OCI-M1 (cell line): ENCODE data around the gene NEO1.
A peak's percentile ranks its signal among the peaks of the same experiment; 100 is the strongest.

Experiments
- DNase-seq: peaks from one replicate; lab custom pipeline; 2025; lab: John Stamatoyannopoulos, UW

Gene NEO1

DNA sequence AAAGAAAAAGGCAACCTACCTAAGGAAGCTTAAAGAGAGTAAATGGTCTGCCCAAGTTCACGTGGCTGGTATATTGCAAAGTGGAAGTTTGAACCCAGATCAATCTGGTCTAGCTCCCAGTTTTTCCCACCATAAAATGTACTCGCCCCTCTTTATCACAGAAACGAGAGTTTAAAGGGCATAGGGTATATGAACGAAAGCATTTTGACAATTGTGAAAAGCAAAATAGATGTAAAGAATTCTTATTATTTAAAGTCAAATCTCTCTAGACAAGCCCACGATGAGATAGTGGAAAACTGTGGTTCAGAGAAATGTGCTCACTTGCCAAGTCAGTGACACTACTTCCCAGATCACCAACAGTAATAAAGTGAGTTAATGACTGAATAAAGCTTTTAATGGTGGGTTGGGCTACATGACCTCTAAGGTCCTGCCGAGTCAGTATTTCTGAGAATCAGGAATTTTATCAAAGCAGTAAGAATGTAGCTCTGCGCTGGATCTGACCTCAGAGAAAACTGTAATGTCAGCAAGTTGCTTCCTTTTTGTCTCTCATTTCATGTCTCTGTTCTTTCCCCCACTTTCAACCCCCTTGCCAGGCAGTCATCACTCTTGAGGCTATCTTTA lies 23.3 kb upstream of the NEO1 start:
- peak; percentile 81 for DNase-seq

DNA sequence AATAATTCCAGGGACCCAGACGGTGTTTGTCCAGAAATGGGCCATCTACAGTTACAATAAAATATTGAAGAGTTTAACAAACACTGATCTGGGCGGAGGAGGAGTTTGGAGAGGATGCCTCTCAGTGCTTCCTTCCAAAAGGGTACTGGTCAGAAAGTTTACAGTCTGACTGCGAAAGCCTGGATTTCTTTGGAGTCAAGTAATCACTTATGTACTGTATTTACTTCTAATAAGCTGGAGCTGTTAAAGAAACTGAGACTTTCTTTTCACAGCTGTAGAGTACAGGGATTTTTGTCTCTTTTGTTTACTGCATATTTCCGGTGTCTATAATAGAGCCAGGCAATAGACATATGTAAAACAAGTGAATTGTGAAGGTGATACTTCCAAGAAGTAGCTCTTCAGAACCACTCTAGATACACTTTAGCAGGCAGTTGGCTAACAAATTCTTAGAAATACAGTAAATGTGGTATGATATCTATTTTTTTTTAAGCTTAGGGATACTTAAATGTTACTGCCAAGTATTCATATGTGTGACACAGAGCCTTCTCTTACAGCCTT lies 22.1 kb upstream of the NEO1 start:
- peak; percentile 73 for DNase-seq

DNA sequence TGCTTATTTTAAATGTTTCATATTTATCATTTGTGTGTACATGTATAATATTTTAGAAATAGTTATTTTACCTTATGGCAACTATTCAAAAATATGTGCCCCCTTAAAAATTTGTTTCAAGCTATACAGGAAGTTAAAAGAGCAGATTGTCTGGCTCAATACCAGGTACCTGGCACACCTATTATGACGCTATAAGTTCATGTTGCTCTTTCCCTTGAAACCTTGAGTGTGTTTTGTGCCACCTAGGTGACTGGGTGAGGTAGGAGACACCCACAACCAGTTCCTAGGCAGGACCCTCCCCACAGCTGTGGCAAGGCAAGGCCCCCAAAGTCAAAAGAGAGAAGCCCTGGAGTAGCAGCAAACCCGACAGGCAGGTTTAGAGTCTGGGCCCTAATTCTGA lies 20.6 kb upstream of the NEO1 start:
- no peak for DNase-seq

DNA sequence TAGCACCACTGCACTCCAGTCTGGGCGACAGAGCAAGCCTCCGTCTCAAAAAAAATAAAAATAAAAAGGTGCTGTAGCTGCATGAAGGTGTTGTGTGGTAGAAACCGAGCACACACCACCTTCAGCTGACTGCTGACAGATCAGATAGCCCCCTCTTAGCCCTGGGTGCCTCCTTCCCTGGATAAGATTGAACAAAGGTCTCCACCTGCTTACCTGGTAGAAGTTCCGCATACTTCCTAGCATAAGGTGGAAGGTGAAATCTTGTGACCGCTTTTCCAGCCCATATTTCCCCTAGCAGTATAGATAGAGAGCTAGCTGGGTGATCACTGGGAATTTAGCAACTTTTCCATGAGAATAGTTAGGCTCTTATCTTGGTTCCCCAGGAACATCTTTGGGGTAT lies 18.7 kb upstream of the NEO1 start:
- no peak for DNase-seq

DNA sequence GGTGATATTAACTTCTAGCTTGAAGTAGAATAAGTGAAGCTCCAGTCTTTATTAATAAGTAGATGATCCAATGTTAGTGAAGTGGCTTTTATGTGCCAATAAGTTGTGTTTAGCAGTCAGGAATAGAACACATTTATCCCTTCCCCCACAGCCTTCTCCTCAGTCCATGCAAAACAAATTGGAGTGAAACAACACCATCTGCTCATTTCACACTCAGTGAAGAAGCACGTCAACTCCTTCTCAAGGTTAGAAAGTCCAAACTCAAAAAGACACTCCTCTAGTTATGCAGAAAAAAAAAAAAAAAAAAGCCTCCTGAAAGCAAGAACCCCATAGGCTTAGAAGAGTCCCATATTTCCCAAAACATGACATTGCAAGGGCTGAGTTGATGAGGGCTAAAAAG lies 18.0 kb upstream of the NEO1 start:
- no peak for DNase-seq

DNA sequence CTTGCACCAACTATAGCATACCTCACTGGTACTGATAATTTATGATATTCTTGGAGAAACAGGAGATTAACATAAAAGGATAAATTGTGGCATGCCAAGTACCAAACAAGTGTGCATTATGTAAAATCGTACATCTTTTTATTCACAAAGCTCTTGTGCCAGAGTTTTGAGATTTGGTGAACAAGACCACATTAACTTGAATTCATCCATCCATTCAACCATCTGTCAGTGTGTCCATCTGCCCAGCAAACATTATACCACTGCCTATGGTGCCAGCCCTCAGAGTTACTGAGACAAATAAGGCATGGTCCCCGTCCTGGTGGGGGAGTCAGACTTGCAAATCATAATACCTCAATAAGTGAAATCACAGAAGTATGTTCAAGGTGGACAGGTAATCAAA lies 17.0 kb upstream of the NEO1 start:
- DNase-seq: no peak

DNA sequence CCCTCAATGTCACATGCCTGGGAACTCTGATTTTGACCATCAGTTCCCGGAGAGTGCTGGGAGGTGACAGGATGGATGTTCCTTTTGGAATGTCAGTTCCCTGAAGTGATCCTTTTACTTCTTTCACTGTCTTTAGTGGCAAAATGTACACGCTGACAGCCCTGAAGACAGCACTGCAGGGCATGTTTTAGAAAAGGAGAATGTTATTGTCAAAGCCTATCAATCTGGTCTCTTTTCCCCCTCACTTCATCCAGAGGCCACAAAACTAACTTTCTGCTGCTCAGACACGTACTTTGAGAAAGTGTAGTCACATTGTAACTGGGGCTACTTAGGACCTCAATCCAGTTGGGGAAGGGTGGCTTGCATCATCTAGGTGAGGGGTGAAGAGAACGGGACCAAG lies 14.0 kb upstream of the NEO1 start:
- DNase-seq: no peak

DNA sequence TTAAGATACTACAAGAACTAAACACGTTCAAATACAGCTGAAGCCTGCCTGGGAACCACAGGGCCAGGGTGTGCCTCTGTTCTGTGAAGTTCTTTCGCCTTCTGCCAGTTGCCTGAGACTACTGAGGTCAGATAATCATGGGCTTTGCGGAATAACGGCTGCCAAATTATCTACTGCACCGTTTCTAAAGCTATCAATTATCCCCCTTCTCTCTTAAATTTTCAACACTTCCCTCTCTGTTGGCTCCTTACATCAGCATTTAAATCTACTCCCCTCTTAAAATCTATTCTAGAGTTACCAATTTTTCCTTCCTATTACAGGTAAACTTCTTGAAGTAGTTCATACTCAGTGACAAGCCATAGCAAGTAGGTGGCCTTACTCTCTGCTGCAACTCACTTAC lies 6.2 kb upstream of the NEO1 start:
- DNase-seq: peak; percentile 92

DNA sequence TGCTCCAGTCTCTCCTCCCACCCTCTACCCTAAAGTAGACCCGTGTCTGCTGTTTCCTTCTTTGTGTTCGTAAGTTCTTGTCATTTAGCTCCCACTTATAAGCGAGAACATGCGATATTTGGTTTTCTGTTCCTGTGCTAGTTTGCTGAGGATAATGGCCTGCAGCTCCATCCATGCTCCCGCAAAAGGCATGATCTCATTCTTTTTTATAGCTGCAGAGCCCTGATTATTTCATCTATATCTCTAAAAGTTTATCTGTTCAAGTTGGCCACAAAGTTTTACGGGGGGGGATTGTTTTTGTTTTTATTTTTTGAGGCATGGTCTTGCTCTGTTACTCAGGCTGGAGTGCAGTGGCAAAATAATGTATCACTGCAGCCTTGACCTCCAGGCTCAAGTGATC lies 4.4 kb upstream of the NEO1 start:
- no peak for DNase-seq

DNA sequence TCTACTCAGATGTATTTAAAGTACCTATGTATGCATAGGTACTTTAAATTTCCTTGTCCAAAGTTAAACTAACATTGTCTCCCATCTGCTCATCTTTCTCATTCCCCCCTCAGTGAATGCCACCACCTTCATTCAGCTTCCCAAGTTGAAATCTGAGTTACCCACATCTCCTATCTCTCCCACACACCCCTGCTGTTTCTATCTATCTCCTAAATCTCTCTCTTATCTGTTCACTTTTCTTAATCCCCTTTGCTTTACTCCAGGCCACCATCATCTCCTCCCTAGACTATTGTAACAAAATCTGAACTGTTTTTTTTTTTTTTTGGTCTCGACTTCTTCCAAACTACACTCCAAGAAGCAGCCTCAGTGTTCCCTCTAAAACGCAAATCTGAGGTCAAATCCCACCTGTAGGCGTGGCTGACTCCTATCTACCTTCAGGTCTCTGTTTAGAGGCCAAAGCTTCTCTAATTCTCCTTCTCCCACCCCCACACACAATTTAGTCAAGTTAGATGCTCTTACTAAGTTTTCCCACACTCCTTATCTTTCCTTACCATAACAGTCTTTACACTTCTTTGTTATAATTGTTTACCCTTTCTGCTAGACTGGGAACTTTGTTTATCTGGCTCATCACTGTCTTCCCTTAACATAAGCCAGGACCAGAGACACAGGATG lies 3.5 kb upstream of the NEO1 start:
- DNase-seq: peak; percentile 63

DNA sequence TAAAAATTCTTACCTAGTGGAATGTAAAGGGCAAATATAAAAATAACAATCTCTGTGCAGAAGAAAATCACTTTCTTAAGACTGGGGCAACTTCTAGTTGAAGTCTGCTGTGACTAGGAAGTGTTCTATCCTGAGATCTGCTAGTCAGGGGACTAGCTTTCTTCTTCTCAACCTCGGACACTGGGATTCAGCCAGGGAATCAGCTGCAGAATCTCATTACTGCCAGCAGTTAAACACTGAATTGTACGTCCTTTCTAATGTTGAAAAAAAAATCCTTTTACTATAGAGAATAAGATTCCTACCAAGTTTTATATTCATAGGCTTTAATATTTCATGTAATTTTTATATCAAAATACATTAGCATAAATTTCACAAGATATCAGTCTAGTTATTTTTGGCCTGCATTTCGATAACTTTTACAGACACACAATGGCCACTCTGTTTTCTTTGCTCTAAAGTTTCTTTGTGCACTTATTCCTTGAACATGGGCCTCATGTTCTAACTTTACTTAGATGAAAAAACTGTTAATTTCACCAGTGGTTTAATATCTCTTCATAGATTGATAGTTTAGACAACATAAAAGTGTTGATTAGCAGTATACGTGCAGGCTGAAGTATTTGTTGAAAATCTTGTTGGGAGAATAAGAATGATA lies 2.6 kb upstream of the NEO1 start:
- DNase-seq: peak; percentile 58

DNA sequence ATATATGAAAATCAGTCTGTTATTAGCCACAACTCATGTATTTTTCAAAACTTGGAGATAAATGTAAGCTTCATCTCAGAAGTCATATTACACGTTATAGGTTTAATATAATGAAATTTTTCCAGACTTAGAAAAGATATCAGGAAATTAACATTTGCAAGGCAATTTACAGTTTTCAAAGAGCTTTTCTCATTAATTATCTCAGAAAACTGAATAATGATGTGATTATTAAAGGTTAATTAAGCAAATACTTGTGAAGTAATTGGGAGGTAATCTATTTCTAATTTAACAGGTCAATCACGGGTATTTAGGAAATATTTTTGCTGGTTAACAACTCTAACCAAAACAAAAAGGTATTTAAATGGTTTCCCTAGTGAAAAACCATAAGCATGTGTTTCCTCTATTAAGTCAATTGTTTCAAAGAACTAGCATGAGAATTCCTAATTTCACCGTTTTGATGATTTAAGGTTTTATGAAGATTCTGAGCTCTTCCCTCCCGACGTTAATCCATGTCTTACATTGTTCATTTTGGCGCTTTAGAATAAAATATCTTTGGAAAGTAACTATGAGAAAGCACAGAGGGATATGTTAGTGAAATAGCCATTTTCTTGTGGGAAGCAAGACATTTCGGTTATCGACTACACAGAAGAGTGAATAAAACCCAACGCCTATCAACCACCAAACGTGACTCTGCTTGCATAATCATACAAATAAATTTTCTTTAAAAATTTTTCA lies 1.5 kb upstream of the NEO1 start:
- DNase-seq: peak; percentile 75

DNA sequence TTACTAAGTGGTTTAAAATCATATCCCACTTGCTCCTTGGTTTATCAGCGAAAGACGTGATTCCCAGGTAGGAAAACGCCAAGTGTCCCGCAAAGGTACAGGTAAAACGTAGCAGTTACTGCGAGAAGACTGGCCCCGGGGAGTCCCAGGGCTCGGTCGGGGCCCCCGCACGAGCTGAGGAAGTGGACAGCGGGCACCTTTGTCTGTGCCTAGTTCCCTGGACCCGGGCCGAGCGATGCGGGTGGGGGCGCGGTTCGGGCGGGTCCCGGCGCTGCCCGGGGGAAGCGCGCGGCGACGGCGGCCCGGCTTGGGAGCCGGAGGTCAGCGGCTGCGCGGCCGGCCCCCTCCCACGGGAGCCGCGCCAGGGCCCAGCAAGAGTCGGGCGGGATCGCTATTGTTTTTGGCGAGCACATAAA lies 864 bp upstream of the NEO1 start:
- DNase-seq: no peak

DNA sequence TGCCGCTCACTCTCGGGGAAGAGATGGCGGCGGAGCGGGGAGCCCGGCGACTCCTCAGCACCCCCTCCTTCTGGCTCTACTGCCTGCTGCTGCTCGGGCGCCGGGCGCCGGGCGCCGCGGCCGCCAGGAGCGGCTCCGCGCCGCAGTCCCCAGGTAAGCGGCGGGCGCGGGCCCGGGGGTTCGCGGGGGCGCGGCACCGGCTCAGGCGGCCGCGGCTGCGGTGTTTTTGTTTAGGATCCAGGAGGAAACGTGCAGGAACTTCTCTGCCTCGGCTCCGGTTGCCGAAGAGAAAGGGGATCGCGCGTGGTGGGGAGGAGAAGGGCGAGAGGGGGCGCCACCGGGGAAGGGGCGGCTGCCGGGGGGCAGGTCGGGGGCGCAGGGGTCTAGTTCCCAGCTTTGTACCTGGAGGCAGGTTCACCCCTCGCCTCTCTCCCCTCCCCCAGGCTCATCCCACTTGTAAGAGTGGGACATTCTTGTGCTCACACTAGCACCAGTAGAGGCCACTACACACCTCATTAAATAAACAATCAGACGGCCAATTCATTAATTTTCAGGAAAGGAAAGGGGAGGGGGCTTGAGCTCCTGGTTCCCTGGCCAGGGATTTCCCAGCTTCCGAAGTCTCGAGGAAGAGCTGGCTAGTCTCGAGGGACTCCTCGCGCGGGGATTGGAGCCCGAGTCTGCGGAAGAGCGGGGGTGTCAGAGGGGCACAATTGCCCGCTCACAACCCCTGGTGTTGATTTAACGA lies 562 bp downstream of the NEO1 start:
- peak; percentile 87 for DNase-seq

DNA sequence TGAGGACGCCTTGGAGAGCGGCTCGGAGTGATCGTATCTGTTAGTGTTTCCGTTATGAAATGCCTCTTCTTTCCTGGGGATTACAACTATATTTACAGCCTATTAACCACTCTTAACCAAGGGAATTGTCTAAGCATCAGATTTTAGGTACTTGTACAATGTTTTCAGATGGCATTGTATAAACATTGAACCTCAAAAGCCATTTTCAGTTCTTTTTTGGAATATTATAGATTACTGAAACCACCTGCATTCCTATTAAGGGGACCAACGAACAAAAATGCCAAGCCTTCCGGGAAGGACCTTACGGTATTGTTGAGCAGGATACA lies 1.1 kb downstream of the NEO1 start:
- no peak for DNase-seq

DNA sequence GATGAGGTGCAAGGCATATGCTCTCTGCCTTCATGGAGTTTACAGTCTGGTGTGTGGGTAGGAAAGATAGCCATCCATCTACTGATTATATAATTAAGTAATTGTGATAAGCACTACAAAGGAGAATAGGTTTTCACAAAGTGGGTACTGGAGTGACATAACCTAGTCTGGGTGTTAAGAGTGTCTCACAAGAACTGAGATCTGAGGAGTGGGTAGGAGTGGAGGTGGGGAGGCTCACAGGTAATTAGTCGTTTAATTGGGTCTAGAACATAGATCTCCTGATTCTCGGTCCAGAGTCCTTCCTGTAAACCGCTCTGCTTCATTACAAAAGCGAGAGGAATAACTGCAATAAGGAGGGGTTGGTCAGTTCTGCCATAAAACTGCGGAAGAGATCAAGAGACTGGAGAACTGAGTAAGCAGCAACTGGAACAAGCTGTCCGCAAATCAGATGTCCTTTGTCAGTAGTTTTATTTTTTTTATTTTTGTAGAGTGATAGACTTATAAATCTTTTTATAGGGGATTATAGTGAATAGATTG lies 2.2 kb downstream of the NEO1 start:
- DNase-seq: peak; percentile 64

DNA sequence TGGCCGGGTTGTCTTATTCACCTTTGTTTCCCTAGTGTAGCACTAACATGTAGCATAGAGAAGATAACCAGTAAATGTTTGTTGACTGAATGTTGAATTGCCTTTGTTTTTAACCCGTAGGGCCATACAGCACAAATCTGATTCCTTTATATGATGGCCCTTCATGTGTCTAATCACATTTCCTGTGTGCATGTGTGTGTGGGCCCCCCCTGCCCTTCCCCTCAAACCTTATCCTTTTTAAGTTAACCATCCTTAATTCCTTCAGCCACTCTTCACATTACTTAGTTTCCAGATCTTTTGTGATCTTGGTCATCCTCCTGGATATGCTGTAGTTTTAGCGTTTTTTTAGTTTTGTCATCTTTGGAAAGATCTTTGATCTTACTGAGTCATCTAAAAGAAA lies 4.2 kb downstream of the NEO1 start:
- DNase-seq: no peak

DNA sequence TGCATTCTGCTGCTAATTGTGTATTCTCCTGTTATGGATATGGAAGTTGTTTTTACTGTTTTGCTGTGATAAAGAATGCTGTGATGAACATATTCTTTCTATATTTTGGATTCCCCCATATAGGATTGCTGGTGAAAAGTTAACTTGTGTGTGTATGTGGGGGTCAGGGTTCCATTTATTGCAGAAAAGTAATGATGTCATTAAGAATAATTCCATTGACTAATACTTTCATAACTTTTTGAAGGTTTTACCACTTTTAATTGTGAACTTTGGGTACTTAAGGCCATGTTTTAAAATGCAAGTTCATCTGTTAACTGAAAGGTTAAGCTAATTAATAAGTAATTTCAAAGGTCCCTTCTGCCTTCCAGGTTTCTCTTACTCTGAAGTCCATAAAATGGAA lies 6.2 kb downstream of the NEO1 start:
- DNase-seq: no peak

DNA sequence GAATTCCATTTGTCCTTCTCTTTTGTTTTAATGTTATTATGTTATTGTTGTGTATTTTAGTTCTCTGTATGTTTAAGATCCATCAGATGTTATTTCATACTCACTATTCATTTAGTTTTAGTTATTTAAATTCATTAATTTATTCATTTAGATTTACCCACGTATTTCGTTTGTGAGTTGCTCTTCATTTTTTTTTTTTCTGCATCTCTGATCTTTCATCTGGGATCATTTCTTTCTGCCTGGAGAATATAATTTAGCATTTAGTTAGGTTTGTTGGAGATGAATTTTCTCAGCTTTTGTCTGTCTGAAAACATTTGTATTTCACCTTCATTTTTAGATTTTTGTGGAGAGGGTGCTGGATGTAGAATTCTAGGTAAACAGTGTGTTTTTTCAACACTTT lies 12.9 kb downstream of the NEO1 start:
- DNase-seq: no peak

DNA sequence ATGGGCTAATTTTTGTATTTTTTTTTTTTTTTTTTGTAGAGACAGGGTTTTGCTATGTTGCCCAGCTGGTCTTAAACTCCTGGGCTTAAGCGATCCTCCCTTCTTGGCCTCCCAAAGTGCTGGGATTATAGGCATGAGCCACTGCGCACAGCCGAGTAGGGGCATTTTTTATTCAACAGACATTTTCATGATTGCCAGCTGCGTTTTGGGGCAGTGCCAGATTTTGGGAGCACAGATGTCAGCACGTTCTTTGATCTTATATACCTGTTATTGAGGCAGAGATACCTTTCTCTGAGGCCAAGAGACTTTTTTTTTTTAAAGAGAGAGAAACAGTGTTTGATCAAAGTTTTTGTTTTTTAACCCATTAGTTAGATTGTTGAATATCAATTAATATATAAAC lies 16.8 kb downstream of the NEO1 start:
- no peak for DNase-seq

DNA sequence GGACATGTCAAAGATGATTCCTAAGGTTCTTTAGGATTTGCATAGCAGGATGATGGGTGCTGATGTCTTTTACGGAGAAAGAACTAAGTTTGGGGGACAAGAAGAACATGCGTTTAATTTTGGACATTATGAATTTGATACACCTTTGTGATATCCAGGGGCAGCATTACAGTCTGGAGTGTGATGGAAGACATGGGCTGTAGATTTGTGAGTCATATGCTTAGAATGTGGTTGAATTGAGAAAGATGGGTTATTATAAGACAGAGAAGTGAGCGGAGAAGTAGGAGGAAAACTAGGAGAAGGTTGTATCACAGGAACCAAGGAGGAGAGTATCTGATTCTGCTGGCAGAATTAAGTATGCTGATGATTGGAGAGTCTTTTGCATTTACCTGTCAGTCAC lies 20.6 kb downstream of the NEO1 start:
- no peak for DNase-seq

DNA sequence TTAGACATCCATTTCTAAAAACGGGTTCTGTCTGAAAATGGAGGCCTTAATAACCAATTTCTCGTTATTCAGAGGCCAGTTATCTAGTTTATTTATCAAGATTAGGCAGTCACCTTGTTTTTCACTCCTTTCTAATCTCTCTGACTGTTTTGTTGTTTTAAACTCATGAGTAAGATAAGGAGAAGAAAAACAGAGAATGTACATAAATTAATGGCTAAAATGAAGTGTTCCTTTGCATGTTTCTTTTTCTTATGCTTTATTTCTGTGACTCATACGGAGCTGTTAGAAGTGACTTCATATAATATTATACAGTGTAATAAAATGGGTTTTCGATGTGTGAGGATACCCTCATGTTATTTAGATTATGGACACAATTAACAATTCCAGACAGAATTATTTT lies 22.0 kb downstream of the NEO1 start:
- no peak for DNase-seq
